NCI-H526 (cell line): Measurements from ENCODE around the gene CRHR2.

ENCODE experiments used
- DNase-seq, 2 experiments: peaks; one replicate each; lab custom pipeline; 2025; lab: John Stamatoyannopoulos, UW

Gene CRHR2

GRCh38 chr7:30706908-30707307, 24.7 kb upstream of the CRHR2 start:
- DNase-seq: no peak

GRCh38 chr7:30706316-30706715, 24.1 kb upstream of the CRHR2 start:
- DNase-seq: no peak

GRCh38 chr7:30705596-30705995, 23.3 kb upstream of the CRHR2 start:
- no peak for DNase-seq

GRCh38 chr7:30705008-30705407, 22.8 kb upstream of the CRHR2 start:
- DNase-seq: no peak

GRCh38 chr7:30703756-30704155, 21.5 kb upstream of the CRHR2 start:
- DNase-seq: peak in 1 of 2 experiments; percentile 20

- peak in 1 of 2 experiments; percentile 48 for DNase-seq
Measured at GRCh38 chr7:30702200-30702599, 19.9 kb upstream of the CRHR2 start.

- DNase-seq: no peak
Measured at GRCh38 chr7:30700941-30701340, 18.7 kb upstream of the CRHR2 start.

- peak in 1 of 2 experiments; percentile 63 for DNase-seq
Measured at GRCh38 chr7:30699706-30700495, 17.6 kb upstream of the CRHR2 start.

- DNase-seq: no peak
Measured at GRCh38 chr7:30698481-30698880, 16.2 kb upstream of the CRHR2 start.

- DNase-seq: no peak
Measured at GRCh38 chr7:30697719-30698460, 15.6 kb upstream of the CRHR2 start.

- no peak for DNase-seq
Measured at GRCh38 chr7:30694774-30695721, 12.8 kb upstream of the CRHR2 start.

- DNase-seq: no peak
Measured at GRCh38 chr7:30694218-30694745, 12.0 kb upstream of the CRHR2 start.

GRCh38 chr7:30692882-30693281, 10.6 kb upstream of the CRHR2 start:
- no peak for DNase-seq

GRCh38 chr7:30692438-30692837, 10.2 kb upstream of the CRHR2 start:
- no peak for DNase-seq

- no peak for DNase-seq
Measured at GRCh38 chr7:30690011-30690410, 7.8 kb upstream of the CRHR2 start.

GRCh38 chr7:30688718-30689221, 6.5 kb upstream of the CRHR2 start:
- peak in 1 of 2 experiments; percentile 38 for DNase-seq

GRCh38 chr7:30687604-30688003, 5.3 kb upstream of the CRHR2 start:
- DNase-seq: no peak

GRCh38 chr7:30684351-30684750, 2.1 kb upstream of the CRHR2 start:
- no peak for DNase-seq

- DNase-seq: no peak
Measured at GRCh38 chr7:30683816-30684215, 1.6 kb upstream of the CRHR2 start.

GRCh38 chr7:30683306-30683705, 1.1 kb upstream of the CRHR2 start:
- DNase-seq: no peak

GRCh38 chr7:30681815-30682211, 443 bp downstream of the CRHR2 start:
- peak in 1 of 2 experiments; percentile 61 for DNase-seq

- DNase-seq: peak in 1 of 2 experiments; percentile 25
Measured at GRCh38 chr7:30681331-30681797, 892 bp downstream of the CRHR2 start.
